ENCODE results near the gene HSD3B7. TPM values are rescaled to one million over a fixed set of nuclear protein-coding genes. Genes with fewer than 3 reads are reported as not detected.
A peak's percentile ranks its signal among the peaks of the same experiment; 100 is the strongest.

Gene HSD3B7
- total RNA-seq, 1 donor from 2014 or later = 2.0 TPM

DNA sequence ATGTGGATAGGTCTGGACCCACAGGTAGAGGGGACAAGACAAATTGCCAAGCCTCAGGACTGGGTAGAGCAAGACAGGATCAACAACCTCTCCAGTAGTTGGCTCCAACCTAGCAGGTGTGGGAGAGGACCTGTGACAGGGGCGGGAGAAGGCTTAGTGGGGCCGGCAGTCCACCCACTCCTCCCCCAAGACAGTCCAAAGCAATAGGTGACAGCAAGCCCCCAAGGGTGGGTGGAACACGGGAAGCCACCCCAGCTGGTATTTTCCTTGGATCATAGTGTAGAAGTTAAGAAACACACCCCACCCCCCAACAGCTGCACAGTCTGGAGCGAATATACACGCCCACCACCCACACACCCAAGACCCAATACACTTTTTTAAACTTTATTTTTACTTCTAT lies 44.3 kb downstream of the HSD3B7 start:
- H3K27ac Mint-ChIP-seq (ENCODE audit: unreplicated experiment) = no peak overlapping the region
- peaks cover 8% of the 10 kb centered on the region for H3K27me3 Mint-ChIP-seq (ENCODE audit: unreplicated experiment)
- H3K4me3 Mint-ChIP-seq (ENCODE audit: unreplicated experiment) = no peak overlapping the region
- TF ChIP-seq, protein P1, sequence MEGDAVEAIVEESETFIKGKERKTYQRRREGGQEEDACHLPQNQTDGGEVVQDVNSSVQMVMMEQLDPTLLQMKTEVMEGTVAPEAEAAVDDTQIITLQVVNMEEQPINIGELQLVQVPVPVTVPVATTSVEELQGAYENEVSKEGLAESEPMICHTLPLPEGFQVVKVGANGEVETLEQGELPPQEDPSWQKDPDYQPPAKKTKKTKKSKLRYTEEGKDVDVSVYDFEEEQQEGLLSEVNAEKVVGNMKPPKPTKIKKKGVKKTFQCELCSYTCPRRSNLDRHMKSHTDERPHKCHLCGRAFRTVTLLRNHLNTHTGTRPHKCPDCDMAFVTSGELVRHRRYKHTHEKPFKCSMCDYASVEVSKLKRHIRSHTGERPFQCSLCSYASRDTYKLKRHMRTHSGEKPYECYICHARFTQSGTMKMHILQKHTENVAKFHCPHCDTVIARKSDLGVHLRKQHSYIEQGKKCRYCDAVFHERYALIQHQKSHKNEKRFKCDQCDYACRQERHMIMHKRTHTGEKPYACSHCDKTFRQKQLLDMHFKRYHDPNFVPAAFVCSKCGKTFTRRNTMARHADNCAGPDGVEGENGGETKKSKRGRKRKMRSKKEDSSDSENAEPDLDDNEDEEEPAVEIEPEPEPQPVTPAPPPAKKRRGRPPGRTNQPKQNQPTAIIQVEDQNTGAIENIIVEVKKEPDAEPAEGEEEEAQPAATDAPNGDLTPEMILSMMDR (IDR thresholded peaks at IDR 0.05; ENCODE audit: partially characterized antibody, unreplicated experiment) = no peak
- H3K9me3 Mint-ChIP-seq (ENCODE audit: unreplicated experiment) = peaks cover 7% of the 10 kb centered on the region
- no peaks in the 10 kb centered on the region for H3K36me3 Mint-ChIP-seq (ENCODE audit: unreplicated experiment)
- DNase-seq = no peak
- peaks cover 5% of the 10 kb centered on the region for H3K4me1 Mint-ChIP-seq (ENCODE audit: low read depth, unreplicated experiment)

DNA sequence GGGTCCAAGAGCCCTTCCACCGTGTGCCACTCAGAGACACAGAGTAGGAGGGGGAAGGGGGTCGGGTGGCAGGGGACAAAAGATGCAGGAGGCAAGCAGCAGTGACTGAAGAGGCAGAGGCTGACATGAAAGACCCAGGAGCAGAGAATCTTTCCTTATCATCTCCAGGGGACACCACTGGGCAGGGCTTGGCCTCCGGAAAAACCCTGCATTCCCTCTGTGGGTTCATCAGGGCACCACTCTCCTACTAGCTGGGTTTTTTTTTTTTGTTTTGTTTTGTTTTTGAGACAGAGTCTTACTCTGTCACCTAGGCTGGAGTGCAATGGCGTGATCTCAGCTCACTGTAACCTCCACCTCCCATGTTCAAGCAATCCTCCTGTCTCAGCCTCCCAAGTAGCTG lies 46.3 kb downstream of the HSD3B7 start:
- H3K36me3 Mint-ChIP-seq (ENCODE audit: unreplicated experiment) = no peaks in the 10 kb centered on the region
- no peak overlapping the region for H3K27ac Mint-ChIP-seq (ENCODE audit: unreplicated experiment)
- H3K4me3 Mint-ChIP-seq (ENCODE audit: unreplicated experiment) = no peak overlapping the region
- peaks cover 8% of the 10 kb centered on the region for H3K4me1 Mint-ChIP-seq (ENCODE audit: low read depth, unreplicated experiment)
- no peak for DNase-seq
- TF ChIP-seq, protein P1 (IDR thresholded peaks at IDR 0.05; ENCODE audit: partially characterized antibody, unreplicated experiment) = no peak
- peaks cover 7% of the 10 kb centered on the region for H3K9me3 Mint-ChIP-seq (ENCODE audit: unreplicated experiment)
- H3K27me3 Mint-ChIP-seq (ENCODE audit: unreplicated experiment) = peaks cover 9% of the 10 kb centered on the region

DNA sequence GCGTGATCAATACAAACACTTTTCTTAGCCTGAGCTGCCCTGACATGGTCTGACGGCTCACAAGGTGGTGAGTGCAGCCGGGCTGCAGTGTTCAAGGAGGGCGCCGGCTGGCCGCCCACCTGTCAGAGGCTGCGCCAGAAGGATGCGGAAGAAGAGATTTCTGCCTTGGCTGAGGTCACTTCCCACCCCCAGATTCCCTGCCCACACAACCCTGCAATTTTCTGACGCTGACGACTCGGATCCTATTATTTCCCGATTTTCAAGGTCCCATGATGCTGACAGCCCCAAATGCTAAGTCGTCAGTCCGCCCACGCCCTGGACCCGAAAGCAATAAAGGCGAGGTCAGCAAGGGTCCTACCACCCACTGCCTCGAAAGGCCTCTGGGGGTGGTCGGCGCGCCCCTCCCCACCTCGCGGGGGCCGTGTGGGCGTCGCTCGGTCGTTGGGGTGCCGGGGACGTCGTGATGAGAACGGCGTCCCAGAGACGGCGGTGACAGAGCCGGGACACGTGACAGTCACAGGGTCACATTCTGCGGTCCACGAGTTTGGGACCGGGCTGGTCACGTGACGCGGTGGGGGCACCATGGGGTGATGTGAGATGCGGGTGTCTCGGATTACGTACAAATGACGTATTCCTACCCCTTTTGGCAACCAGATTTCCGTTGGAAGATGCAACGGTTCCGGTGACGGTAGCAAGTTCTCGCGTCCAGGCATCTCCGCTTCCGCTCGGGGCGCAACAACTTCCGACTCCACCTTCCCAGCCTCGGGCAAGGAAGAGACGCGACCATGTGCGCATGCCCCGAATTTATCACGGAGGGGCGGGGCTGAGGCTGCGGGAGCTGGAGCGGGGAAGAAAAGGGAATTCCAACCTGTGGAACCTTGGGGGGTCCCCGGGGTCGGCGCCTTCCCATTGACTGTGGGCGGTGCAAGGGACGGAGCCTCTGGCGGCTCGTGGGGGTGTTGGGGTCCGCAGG lies 48.0 kb downstream of the HSD3B7 start, which contains the start of gene STX4:
Gene STX4, plus strand, starts transcription at position 823 of the 973 bp plus-strand sequence. CDS start 248 bp downstream, outside the sequence.
- Mint-ChIP-seq H3K4me1 (ENCODE audit: low read depth, unreplicated experiment) (peaks cover 8% of the 10 kb centered on the region), H3K27me3 (ENCODE audit: unreplicated experiment) (peaks cover 9% of the 10 kb centered on the region), H3K36me3 (ENCODE audit: unreplicated experiment) (no peaks in the 10 kb centered on the region), H3K4me3 (ENCODE audit: unreplicated experiment) (peak within 1 kb of the TSS; percentile 90), H3K27ac (ENCODE audit: unreplicated experiment) (peak within 1 kb of the TSS; percentile 97), H3K9me3 (ENCODE audit: unreplicated experiment) (peaks cover 7% of the 10 kb centered on the region)
- TF ChIP-seq, protein P1 (IDR thresholded peaks at IDR 0.05; ENCODE audit: partially characterized antibody, unreplicated experiment) = no peak
- peak; percentile 96 for DNase-seq

DNA sequence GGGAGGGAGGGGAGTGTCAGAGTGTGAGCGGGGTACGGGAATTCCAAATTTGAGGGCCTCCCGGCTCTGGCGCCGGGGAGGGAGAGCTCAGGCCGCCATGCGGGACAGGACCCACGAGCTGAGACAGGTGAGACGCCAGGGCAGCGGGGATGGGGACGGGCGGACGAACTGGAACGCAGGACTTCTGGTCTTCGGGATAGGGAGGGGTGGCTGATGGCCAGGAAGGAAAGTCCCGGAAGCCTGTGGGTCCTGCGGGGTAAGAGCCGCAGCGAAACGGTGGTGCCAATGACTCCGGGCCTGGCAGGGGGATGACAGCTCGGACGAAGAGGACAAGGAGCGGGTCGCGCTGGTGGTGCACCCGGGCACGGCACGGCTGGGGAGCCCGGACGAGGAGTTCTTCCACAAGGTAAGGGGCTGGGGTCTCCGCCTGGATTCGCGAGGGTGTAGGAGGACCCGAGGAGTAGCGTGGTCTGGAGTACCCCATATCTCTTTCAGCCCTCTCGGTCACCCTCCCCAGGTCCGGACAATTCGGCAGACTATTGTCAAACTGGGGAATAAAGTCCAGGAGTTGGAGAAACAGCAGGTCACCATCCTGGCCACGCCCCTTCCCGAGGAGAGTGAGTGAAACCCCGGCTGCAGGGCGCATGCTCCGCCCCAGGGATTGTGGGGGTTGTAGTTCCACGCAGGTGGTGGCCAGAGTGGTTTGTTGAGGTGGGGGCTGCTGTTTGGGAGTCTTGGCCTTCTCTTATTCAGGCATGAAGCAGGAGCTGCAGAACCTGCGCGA lies 48.9 kb downstream of the HSD3B7 start:
- no peaks in the 10 kb centered on the region for H3K36me3 Mint-ChIP-seq (ENCODE audit: unreplicated experiment)
- DNase-seq = peak; percentile 91
- peak overlapping the region; percentile 90 for H3K4me3 Mint-ChIP-seq (ENCODE audit: unreplicated experiment)
- H3K27ac Mint-ChIP-seq (ENCODE audit: unreplicated experiment) = peak overlapping the region; percentile 33
- peaks cover 7% of the 10 kb centered on the region for H3K9me3 Mint-ChIP-seq (ENCODE audit: unreplicated experiment)
- peaks cover 9% of the 10 kb centered on the region for H3K27me3 Mint-ChIP-seq (ENCODE audit: unreplicated experiment)
- H3K4me1 Mint-ChIP-seq (ENCODE audit: low read depth, unreplicated experiment) = peaks cover 8% of the 10 kb centered on the region
- TF ChIP-seq, protein P1 (IDR thresholded peaks at IDR 0.05; ENCODE audit: partially characterized antibody, unreplicated experiment) = no peak

Data from glutamatergic neuron (in vitro differentiated cells).